ENCODE data around the gene FNIP2. TPM values are rescaled to one million over a fixed set of nuclear protein-coding genes. Genes with fewer than 3 reads are reported as not detected.

FNIP2 gene
- total RNA-seq, 1 experiment from 2014 or later: 5.9 TPM

GRCh38 chr4:158776106-158776505, 7.3 kb downstream of the FNIP2 start:
- H3K36me3 ChIP-seq (replicated peaks; ENCODE audit: control insufficient read depth, insufficient read depth, low read length): no peaks in the 10 kb centered on the region
- no peak overlapping the region for H3K4me3 ChIP-seq (ENCODE audit: insufficient read depth, low read depth, low read length)
- H3K27me3 ChIP-seq (ENCODE audit: control insufficient read depth, insufficient read depth, low read length): no peaks in the 10 kb centered on the region
- DNase-seq: no peak

GRCh38 chr4:158777423-158778155, 8.8 kb downstream of the FNIP2 start:
- Histone ChIP-seq H3K27me3 (ENCODE audit: control insufficient read depth, insufficient read depth, low read length) (no peaks in the 10 kb centered on the region), H3K36me3 (replicated peaks; ENCODE audit: control insufficient read depth, insufficient read depth, low read length) (no peaks in the 10 kb centered on the region), H3K4me3 (ENCODE audit: insufficient read depth, low read depth, low read length) (no peak overlapping the region)
- no peak for DNase-seq

- H3K36me3 ChIP-seq (replicated peaks; ENCODE audit: control insufficient read depth, insufficient read depth, low read length): no peaks in the 10 kb centered on the region
- H3K4me3 ChIP-seq (ENCODE audit: insufficient read depth, low read depth, low read length): no peak overlapping the region
- no peaks in the 10 kb centered on the region for H3K27me3 ChIP-seq (ENCODE audit: control insufficient read depth, insufficient read depth, low read length)
- no peak for DNase-seq
These were observed 9.4 kb downstream of the FNIP2 start for GRCh38 chr4:158778156-158778711.

- H3K27me3 ChIP-seq (ENCODE audit: control insufficient read depth, insufficient read depth, low read length): no peaks in the 10 kb centered on the region
- DNase-seq: no peak
- H3K36me3 ChIP-seq (replicated peaks; ENCODE audit: control insufficient read depth, insufficient read depth, low read length): no peaks in the 10 kb centered on the region
- H3K4me3 ChIP-seq (ENCODE audit: insufficient read depth, low read depth, low read length): no peak overlapping the region
These were observed 9.9 kb downstream of the FNIP2 start for GRCh38 chr4:158778712-158779111.

- Histone ChIP-seq H3K36me3 (replicated peaks; ENCODE audit: control insufficient read depth, insufficient read depth, low read length) (no peaks in the 10 kb centered on the region), H3K4me3 (ENCODE audit: insufficient read depth, low read depth, low read length) (no peak overlapping the region), H3K27me3 (ENCODE audit: control insufficient read depth, insufficient read depth, low read length) (no peaks in the 10 kb centered on the region)
- no peak for DNase-seq
These were observed 13.1 kb downstream of the FNIP2 start for GRCh38 chr4:158781963-158782362.

GRCh38 chr4:158782551-158783360, 13.9 kb downstream of the FNIP2 start:
- DNase-seq: no peak
- H3K27me3 ChIP-seq (ENCODE audit: control insufficient read depth, insufficient read depth, low read length): no peaks in the 10 kb centered on the region
- no peak overlapping the region for H3K4me3 ChIP-seq (ENCODE audit: insufficient read depth, low read depth, low read length)
- H3K36me3 ChIP-seq (replicated peaks; ENCODE audit: control insufficient read depth, insufficient read depth, low read length): no peaks in the 10 kb centered on the region

GRCh38 chr4:158783785-158784184, 15.0 kb downstream of the FNIP2 start:
- Histone ChIP-seq H3K36me3 (replicated peaks; ENCODE audit: control insufficient read depth, insufficient read depth, low read length) (no peaks in the 10 kb centered on the region), H3K4me3 (ENCODE audit: insufficient read depth, low read depth, low read length) (no peak overlapping the region)
- no peak for DNase-seq

GRCh38 chr4:158785718-158786117, 16.9 kb downstream of the FNIP2 start:
- Histone ChIP-seq H3K27me3 (ENCODE audit: control insufficient read depth, insufficient read depth, low read length) (no peaks in the 10 kb centered on the region), H3K36me3 (replicated peaks; ENCODE audit: control insufficient read depth, insufficient read depth, low read length) (no peaks in the 10 kb centered on the region)

More at GRCh38 chr4:158783785-158784184, 15.0 kb downstream of the FNIP2 start:
- H3K27me3 ChIP-seq (ENCODE audit: control insufficient read depth, insufficient read depth, low read length): no peaks in the 10 kb centered on the region

GRCh38 chr4:158786121-158786601, 17.3 kb downstream of the FNIP2 start:
- no peak for DNase-seq
- Histone ChIP-seq H3K27me3 (ENCODE audit: control insufficient read depth, insufficient read depth, low read length) (no peaks in the 10 kb centered on the region), H3K4me3 (ENCODE audit: insufficient read depth, low read depth, low read length) (no peak overlapping the region), H3K36me3 (replicated peaks; ENCODE audit: control insufficient read depth, insufficient read depth, low read length) (no peaks in the 10 kb centered on the region)

More at GRCh38 chr4:158785718-158786117, 16.9 kb downstream of the FNIP2 start:
- no peak overlapping the region for H3K4me3 ChIP-seq (ENCODE audit: insufficient read depth, low read depth, low read length)
- DNase-seq: no peak

- no peaks in the 10 kb centered on the region for H3K36me3 ChIP-seq (replicated peaks; ENCODE audit: control insufficient read depth, insufficient read depth, low read length)
These were observed 18.1 kb downstream of the FNIP2 start for GRCh38 chr4:158786955-158787354.

GRCh38 chr4:158787709-158788475, 19.1 kb downstream of the FNIP2 start:
- H3K4me3 ChIP-seq (ENCODE audit: insufficient read depth, low read depth, low read length): no peak overlapping the region
- DNase-seq: no peak
- H3K27me3 ChIP-seq (ENCODE audit: control insufficient read depth, insufficient read depth, low read length): no peaks in the 10 kb centered on the region
- H3K36me3 ChIP-seq (replicated peaks; ENCODE audit: control insufficient read depth, insufficient read depth, low read length): no peaks in the 10 kb centered on the region

More at GRCh38 chr4:158786955-158787354, 18.1 kb downstream of the FNIP2 start:
- no peak overlapping the region for H3K4me3 ChIP-seq (ENCODE audit: insufficient read depth, low read depth, low read length)
- no peaks in the 10 kb centered on the region for H3K27me3 ChIP-seq (ENCODE audit: control insufficient read depth, insufficient read depth, low read length)
- DNase-seq: no peak

GRCh38 chr4:158788516-158788915, 19.7 kb downstream of the FNIP2 start:
- Histone ChIP-seq H3K4me3 (ENCODE audit: insufficient read depth, low read depth, low read length) (no peak overlapping the region), H3K36me3 (replicated peaks; ENCODE audit: control insufficient read depth, insufficient read depth, low read length) (no peaks in the 10 kb centered on the region), H3K27me3 (ENCODE audit: control insufficient read depth, insufficient read depth, low read length) (no peaks in the 10 kb centered on the region)
- no peak for DNase-seq

GRCh38 chr4:158789853-158790252, 21.0 kb downstream of the FNIP2 start:
- no peak overlapping the region for H3K4me3 ChIP-seq (ENCODE audit: insufficient read depth, low read depth, low read length)
- no peaks in the 10 kb centered on the region for H3K27me3 ChIP-seq (ENCODE audit: control insufficient read depth, insufficient read depth, low read length)
- DNase-seq: no peak
- H3K36me3 ChIP-seq (replicated peaks; ENCODE audit: control insufficient read depth, insufficient read depth, low read length): no peaks in the 10 kb centered on the region

GRCh38 chr4:158793021-158793420, 24.2 kb downstream of the FNIP2 start:
- DNase-seq: no peak
- Histone ChIP-seq H3K27me3 (ENCODE audit: control insufficient read depth, insufficient read depth, low read length) (no peaks in the 10 kb centered on the region), H3K4me3 (ENCODE audit: insufficient read depth, low read depth, low read length) (no peak overlapping the region), H3K36me3 (replicated peaks; ENCODE audit: control insufficient read depth, insufficient read depth, low read length) (no peaks in the 10 kb centered on the region)

Data from H7 (cell line).